ENCODE results near the gene PABPN1.

Gene PABPN1

GRCh38 chr14:23354990-23355389 is 33.7 kb downstream of the PABPN1 start:
- no peak for ATAC-seq (ENCODE audit: insufficient read depth, low read depth)
- Histone ChIP-seq H3K27ac (ENCODE audit: low read length) (no peak overlapping the region), H3K9me3 (ENCODE audit: insufficient read depth, low read length, severe bottlenecking) (no peaks in the 10 kb centered on the region), H3K4me3 (ENCODE audit: low read depth in 1 of 2, low read length in 2 of 2) (no peak overlapping the region), H3K79me2 (ENCODE audit: insufficient read depth, low read length) (no peaks in the 10 kb centered on the region), H3K4me1 (ENCODE audit: insufficient read depth, low read length) (no peaks in the 10 kb centered on the region), H4K20me1 (ENCODE audit: insufficient read depth, low read length) (0 out of 2 replicates have a peak, but pooled peaks cover 3% of the 10 kb centered on the region), H3K27me3 (ENCODE audit: insufficient read depth, low read length, poor library complexity) (peaks cover 54% of the 10 kb centered on the region), H3K9ac (ENCODE audit: low read depth, low read length) (no peak overlapping the region), H3K4me2 (ENCODE audit: insufficient read depth, low read length) (no peak overlapping the region), H3K36me3 (ENCODE audit: insufficient read depth, low read length) (no peaks in the 10 kb centered on the region), H2AFZ (ENCODE audit: low read depth, low read length) (no peak overlapping the region)
- no peak for DNase-seq
- TF ChIP-seq EZH2 (IDR thresholded peaks at IDR 0.05; ENCODE audit: borderline replicate concordance, low read depth, low read length, severe bottlenecking) (no peak), CTCF (IDR thresholded peaks at IDR 0.05; ENCODE audit: borderline replicate concordance, extremely low read depth, low read length, poor library complexity, severe bottlenecking) (no peak)

GRCh38 chr14:23355871-23356435 is 34.7 kb downstream of the PABPN1 start:
- Histone ChIP-seq H3K9me3 (ENCODE audit: insufficient read depth, low read length, severe bottlenecking) (no peaks in the 10 kb centered on the region), H3K9ac (ENCODE audit: low read depth, low read length) (no peak overlapping the region), H3K27me3 (ENCODE audit: insufficient read depth, low read length, poor library complexity) (peaks cover 54% of the 10 kb centered on the region), H3K36me3 (ENCODE audit: insufficient read depth, low read length) (no peaks in the 10 kb centered on the region), H4K20me1 (ENCODE audit: insufficient read depth, low read length) (0 out of 2 replicates have a peak, but pooled peaks cover 3% of the 10 kb centered on the region), H3K4me3 (ENCODE audit: low read depth in 1 of 2, low read length in 2 of 2) (no peak overlapping the region), H3K4me2 (ENCODE audit: insufficient read depth, low read length) (no peak overlapping the region), H2AFZ (ENCODE audit: low read depth, low read length) (no peak overlapping the region), H3K27ac (ENCODE audit: low read length) (no peak overlapping the region), H3K79me2 (ENCODE audit: insufficient read depth, low read length) (no peaks in the 10 kb centered on the region), H3K4me1 (ENCODE audit: insufficient read depth, low read length) (no peaks in the 10 kb centered on the region)
- ATAC-seq (ENCODE audit: insufficient read depth, low read depth) (no peak), DNase-seq (no peak)
- TF ChIP-seq CTCF (IDR thresholded peaks at IDR 0.05; ENCODE audit: borderline replicate concordance, extremely low read depth, low read length, poor library complexity, severe bottlenecking) = no peak
- no peak for TF ChIP-seq EZH2 (IDR thresholded peaks at IDR 0.05; ENCODE audit: borderline replicate concordance, low read depth, low read length, severe bottlenecking)

- H4K20me1 ChIP-seq (ENCODE audit: insufficient read depth, low read length) = 0 out of 2 replicates have a peak, but pooled peaks cover 3% of the 10 kb centered on the region
- no peaks in the 10 kb centered on the region for H3K79me2 ChIP-seq (ENCODE audit: insufficient read depth, low read length)
- H3K27ac ChIP-seq (ENCODE audit: low read length) = no peak overlapping the region
- H3K27me3 ChIP-seq (ENCODE audit: insufficient read depth, low read length, poor library complexity) = peaks cover 54% of the 10 kb centered on the region
- H3K9me3 ChIP-seq (ENCODE audit: insufficient read depth, low read length, severe bottlenecking) = no peaks in the 10 kb centered on the region
- H2AFZ ChIP-seq (ENCODE audit: low read depth, low read length) = no peak overlapping the region
- no peak overlapping the region for H3K9ac ChIP-seq (ENCODE audit: low read depth, low read length)
- H3K4me2 ChIP-seq (ENCODE audit: insufficient read depth, low read length) = no peak overlapping the region
- ATAC-seq (ENCODE audit: insufficient read depth, low read depth) = no peak
- H3K4me1 ChIP-seq (ENCODE audit: insufficient read depth, low read length) = no peaks in the 10 kb centered on the region
- no peak for DNase-seq
- TF ChIP-seq CTCF (IDR thresholded peaks at IDR 0.05; ENCODE audit: borderline replicate concordance, extremely low read depth, low read length, poor library complexity, severe bottlenecking) (no peak), EZH2 (IDR thresholded peaks at IDR 0.05; ENCODE audit: borderline replicate concordance, low read depth, low read length, severe bottlenecking) (no peak)
- H3K4me3 ChIP-seq (ENCODE audit: low read depth in 1 of 2, low read length in 2 of 2) = no peak overlapping the region
- H3K36me3 ChIP-seq (ENCODE audit: insufficient read depth, low read length) = no peaks in the 10 kb centered on the region
These were observed 35.4 kb downstream of the PABPN1 start for GRCh38 chr14:23356662-23357061.
